HL-60 (cell line): ENCODE results near the gene HTRA1.

Experiments
- DNase-seq, 2 experiments: peaks; one replicate each; pipeline ENCODE4 v3.0.0-alpha.2; 2010 to 2020; ENCODE audit warnings: low read depth in 1 of 2, low spot score in 1 of 2
- H3K27ac ChIP-seq: fragments of 250-450 bp; sonication (Bioruptor Pico); replicated peaks from 2 replicates; pipeline ENCODE4 v1.5.1; 2020; ENCODE audit warnings: mild to moderate bottlenecking, moderate library complexity
- H3K27me3 ChIP-seq: fragments of 250-450 bp; sonication (Bioruptor Pico); 2 replicates; pipeline ENCODE4 v1.5.1; 2021; ENCODE audit warnings: mild to moderate bottlenecking, moderate library complexity; ENCODE audit not compliant: insufficient read depth, poor library complexity, severe bottlenecking
- H3K4me3 ChIP-seq: replicated peaks from 2 replicates; pipeline ENCODE4 v1.5.1; 2011; ENCODE audit warnings: mild to moderate bottlenecking, control low read depth, low read length; ENCODE audit not compliant: insufficient read depth
- GABPA ChIP-seq: IDR thresholded peaks from 2 replicates; pipeline ENCODE4 v1.6.1; 2012; ENCODE audit warnings: low read depth
- POLR2AphosphoS5 ChIP-seq: IDR thresholded peaks from 2 replicates; pipeline ENCODE4 v1.6.1; 2012; ENCODE audit warnings: low read depth
- SPI1 ChIP-seq: IDR thresholded peaks from 2 replicates; pipeline ENCODE4 v1.6.1; 2012; ENCODE audit warnings: low read depth, mild to moderate bottlenecking, borderline replicate concordance
- TF ChIP-seq, protein P1 (sequence below): IDR thresholded peaks from one replicate; pipeline ENCODE4 v1.5.1; 2011; ENCODE audit warnings: low read length, control low read depth, inconsistent platforms; ENCODE audit not compliant: insufficient read depth
- TF ChIP-seq, protein P2 (sequence below): IDR thresholded peaks from 2 replicates; pipeline ENCODE4 v1.6.1; 2012; ENCODE audit warnings: low read depth; ENCODE audit not compliant: insufficient replicate concordance

HTRA1 gene

DNA sequence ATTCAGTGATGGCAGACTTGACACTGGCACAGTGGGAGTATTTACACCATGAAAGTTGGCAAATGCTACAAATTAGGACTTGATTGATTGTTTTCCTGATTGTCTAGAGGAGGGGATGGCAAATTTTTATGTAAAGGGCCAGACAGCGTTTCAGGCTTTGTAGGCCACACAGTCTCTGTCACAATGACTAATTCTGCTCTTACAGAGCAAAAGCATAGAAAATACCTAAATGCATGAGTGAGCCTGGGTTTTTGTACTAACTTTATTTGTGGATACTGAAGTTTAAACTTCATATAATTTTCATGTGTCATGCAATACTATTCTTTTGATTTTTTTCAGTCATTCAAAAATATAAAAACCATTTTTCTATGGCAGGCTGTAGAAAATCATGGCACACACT, 15.9 kb upstream of the HTRA1 start:
- no peak for TF ChIP-seq POLR2AphosphoS5
- no peak for TF ChIP-seq SPI1
- TF ChIP-seq, protein P1, sequence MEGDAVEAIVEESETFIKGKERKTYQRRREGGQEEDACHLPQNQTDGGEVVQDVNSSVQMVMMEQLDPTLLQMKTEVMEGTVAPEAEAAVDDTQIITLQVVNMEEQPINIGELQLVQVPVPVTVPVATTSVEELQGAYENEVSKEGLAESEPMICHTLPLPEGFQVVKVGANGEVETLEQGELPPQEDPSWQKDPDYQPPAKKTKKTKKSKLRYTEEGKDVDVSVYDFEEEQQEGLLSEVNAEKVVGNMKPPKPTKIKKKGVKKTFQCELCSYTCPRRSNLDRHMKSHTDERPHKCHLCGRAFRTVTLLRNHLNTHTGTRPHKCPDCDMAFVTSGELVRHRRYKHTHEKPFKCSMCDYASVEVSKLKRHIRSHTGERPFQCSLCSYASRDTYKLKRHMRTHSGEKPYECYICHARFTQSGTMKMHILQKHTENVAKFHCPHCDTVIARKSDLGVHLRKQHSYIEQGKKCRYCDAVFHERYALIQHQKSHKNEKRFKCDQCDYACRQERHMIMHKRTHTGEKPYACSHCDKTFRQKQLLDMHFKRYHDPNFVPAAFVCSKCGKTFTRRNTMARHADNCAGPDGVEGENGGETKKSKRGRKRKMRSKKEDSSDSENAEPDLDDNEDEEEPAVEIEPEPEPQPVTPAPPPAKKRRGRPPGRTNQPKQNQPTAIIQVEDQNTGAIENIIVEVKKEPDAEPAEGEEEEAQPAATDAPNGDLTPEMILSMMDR: no peak
- TF ChIP-seq, protein P2, sequence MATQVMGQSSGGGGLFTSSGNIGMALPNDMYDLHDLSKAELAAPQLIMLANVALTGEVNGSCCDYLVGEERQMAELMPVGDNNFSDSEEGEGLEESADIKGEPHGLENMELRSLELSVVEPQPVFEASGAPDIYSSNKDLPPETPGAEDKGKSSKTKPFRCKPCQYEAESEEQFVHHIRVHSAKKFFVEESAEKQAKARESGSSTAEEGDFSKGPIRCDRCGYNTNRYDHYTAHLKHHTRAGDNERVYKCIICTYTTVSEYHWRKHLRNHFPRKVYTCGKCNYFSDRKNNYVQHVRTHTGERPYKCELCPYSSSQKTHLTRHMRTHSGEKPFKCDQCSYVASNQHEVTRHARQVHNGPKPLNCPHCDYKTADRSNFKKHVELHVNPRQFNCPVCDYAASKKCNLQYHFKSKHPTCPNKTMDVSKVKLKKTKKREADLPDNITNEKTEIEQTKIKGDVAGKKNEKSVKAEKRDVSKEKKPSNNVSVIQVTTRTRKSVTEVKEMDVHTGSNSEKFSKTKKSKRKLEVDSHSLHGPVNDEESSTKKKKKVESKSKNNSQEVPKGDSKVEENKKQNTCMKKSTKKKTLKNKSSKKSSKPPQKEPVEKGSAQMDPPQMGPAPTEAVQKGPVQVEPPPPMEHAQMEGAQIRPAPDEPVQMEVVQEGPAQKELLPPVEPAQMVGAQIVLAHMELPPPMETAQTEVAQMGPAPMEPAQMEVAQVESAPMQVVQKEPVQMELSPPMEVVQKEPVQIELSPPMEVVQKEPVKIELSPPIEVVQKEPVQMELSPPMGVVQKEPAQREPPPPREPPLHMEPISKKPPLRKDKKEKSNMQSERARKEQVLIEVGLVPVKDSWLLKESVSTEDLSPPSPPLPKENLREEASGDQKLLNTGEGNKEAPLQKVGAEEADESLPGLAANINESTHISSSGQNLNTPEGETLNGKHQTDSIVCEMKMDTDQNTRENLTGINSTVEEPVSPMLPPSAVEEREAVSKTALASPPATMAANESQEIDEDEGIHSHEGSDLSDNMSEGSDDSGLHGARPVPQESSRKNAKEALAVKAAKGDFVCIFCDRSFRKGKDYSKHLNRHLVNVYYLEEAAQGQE: no peak
- no peak for TF ChIP-seq GABPA
- no peaks in the 10 kb centered on the region for H3K27me3 ChIP-seq
- H3K4me3 ChIP-seq: no peak overlapping the region
- H3K27ac ChIP-seq: no peak overlapping the region
- DNase-seq: no peak

DNA sequence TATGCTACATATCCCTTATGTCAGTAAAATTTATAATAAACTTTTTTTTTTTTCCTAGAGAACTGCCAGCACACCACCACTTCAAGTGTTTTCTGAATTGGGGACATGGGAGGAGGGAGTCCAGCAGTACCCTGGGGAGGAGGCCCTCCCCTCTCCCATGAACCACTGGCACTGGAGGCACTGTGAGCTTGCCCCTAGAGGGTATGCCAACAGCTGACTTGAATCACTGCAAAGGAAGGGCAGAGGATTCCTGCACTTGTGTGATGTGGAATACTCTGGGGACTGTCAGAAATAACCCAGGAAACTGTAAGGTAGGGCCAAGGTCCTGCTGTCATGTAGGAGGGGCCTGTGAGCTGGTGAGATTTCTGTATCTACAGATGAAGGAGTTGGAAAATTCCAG, 15.4 kb upstream of the HTRA1 start:
- Histone ChIP-seq H3K4me3 (no peak overlapping the region), H3K27ac (no peak overlapping the region), H3K27me3 (no peaks in the 10 kb centered on the region)
- no peak for DNase-seq
- TF ChIP-seq, protein P2: no peak
- TF ChIP-seq, protein P1: no peak
- TF ChIP-seq GABPA: no peak
- no peak for TF ChIP-seq POLR2AphosphoS5
- TF ChIP-seq SPI1: no peak

DNA sequence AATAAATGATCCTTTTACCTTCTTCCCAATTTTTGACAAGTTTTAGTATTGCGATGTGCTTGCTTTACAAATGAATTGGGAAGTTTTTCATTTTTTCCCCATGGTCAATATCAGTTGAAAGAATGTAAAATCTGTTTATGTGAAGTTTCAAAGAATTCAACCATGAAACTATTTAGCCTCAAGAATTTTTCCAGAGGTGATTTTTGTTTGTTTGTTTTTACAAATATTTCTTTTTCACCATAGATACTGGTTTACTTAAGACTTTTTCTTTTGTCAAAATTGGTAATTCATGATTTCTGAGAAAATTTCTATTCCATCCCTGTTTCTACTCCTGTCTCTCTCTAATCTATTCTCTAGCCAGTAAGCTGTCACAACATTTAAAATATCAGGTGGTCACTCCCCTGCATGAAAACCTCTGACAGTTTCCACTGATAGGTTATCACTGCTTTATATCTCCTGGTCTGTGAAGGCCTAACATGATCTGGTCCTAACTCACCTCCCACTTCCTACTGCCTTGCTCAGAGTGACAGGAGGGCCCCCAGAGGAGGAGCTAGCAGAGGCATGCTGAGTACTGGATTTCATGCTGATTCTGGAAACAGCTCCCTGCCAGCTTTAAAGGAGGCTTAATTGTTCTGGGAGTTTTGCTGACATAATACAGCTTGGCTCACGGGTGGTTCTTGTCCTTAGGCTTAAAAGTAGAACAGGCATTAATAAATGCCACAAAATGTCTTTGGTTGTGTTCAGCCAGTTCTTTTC, 14.5 kb upstream of the HTRA1 start:
- no peak for DNase-seq
- Histone ChIP-seq H3K4me3 (no peak overlapping the region), H3K27me3 (no peaks in the 10 kb centered on the region), H3K27ac (no peak overlapping the region)
- TF ChIP-seq POLR2AphosphoS5 (no peak), GABPA (no peak), SPI1 (no peak)
- TF ChIP-seq, protein P1: no peak
- TF ChIP-seq, protein P2: no peak
